ENCODE measurements around the gene SCUBE1. TPM values are rescaled to one million over a fixed set of nuclear protein-coding genes. Genes with fewer than 3 reads are reported as not detected.

Gene SCUBE1
- polyA plus RNA-seq, 1 of the 3 experiments (the other 2 are of a cell fraction): 0.56 TPM

DNA sequence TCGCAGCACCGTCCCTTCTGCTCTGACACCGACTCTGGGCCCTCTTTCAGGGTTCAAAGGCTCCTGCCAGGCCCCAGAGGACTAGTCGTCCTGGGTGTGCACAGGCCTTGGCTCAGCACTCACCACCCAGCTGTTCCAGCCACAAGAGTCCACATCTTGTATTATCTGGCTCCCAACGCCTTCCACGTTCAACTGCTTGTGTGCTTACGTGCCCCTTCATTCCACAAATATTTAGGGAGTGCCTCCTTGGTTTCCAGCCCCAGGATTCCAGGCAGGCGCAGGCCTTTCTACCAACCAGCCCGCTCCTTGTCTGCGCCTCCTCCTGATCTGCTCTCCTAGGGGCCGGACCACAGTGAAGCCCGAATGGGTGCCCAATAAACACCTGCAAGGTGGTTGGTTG is 70.9 kb downstream of the SCUBE1 start:
- Histone ChIP-seq H3K79me2 (ENCODE audit: insufficient read depth) (no peaks in the 10 kb centered on the region), H3K4me1 (ENCODE audit: control insufficient read depth in 1 of 2, insufficient read depth in 2 of 2, low read depth in 1 of 2, low read length in 1 of 2) (peaks cover 0 to 48% of the 10 kb centered on the region in 2 experiments; a peak in 1 of 4 replicates), H3K9ac (no peak overlapping the region), H3K4me3 (ENCODE audit: low read depth in 2 of 2, low read length in 1 of 2) (no peak overlapping the region), H3F3A (replicated peaks; ENCODE audit: insufficient read depth) (no peaks in the 10 kb centered on the region), H3K9me2 (no peaks in the 10 kb centered on the region), H4K20me1 (ENCODE audit: insufficient read depth) (no peaks in the 10 kb centered on the region), H3K27ac (ENCODE audit: low read depth in 2 of 2, low read length in 1 of 2) (no peak overlapping the region), H3K9me3 (no peaks in the 10 kb centered on the region), H3K36me3 (replicated peaks in 1 of 2; ENCODE audit: control insufficient read depth in 1 of 2, insufficient read depth in 2 of 2, low read length in 1 of 2) (no peaks in the 10 kb centered on the region), H3K4me2 (no peak overlapping the region), H3K27me3 (ENCODE audit: insufficient read depth) (no peaks in the 10 kb centered on the region), H2AFZ (ENCODE audit: low read depth) (no peak overlapping the region)
- WGBS (ENCODE audit: low lambda C conversion rate): 63% methylated on average over 7 of the region's 12 CpGs
- DNase-seq: no peak
- TF ChIP-seq TAF1 (IDR thresholded peaks at IDR 0.05; ENCODE audit: borderline replicate concordance, low read depth, low read length) (no peak), USF1 (IDR thresholded peaks at IDR 0.05; ENCODE audit: borderline replicate concordance, low read depth) (no peak), TCF12 (IDR thresholded peaks at IDR 0.05) (no peak), RXRA (IDR thresholded peaks at IDR 0.05; ENCODE audit: borderline replicate concordance, low read depth) (no peak), FOXM1 (IDR thresholded peaks at IDR 0.05; ENCODE audit: low read depth) (no peak), EZH2phosphoT487 (IDR thresholded peaks at IDR 0.05; ENCODE audit: borderline replicate concordance, low read depth) (no peak), TEAD4 (IDR thresholded peaks at IDR 0.05; ENCODE audit: borderline replicate concordance, insufficient read depth) (no peak), JUND (IDR thresholded peaks at IDR 0.05) (no peak), SIN3A (IDR thresholded peaks at IDR 0.05; ENCODE audit: borderline replicate concordance, low read depth, low read length) (no peak), GATA2 (CRISPR knock-in tag; IDR thresholded peaks at IDR 0.05) (no peak), POLR2AphosphoS5 (IDR thresholded peaks at IDR 0.05; ENCODE audit: low read depth, low read length) (no peak), USF2 (IDR thresholded peaks at IDR 0.05; ENCODE audit: borderline replicate concordance, low read depth, low read length) (no peak)
- TF ChIP-seq, protein P1, sequence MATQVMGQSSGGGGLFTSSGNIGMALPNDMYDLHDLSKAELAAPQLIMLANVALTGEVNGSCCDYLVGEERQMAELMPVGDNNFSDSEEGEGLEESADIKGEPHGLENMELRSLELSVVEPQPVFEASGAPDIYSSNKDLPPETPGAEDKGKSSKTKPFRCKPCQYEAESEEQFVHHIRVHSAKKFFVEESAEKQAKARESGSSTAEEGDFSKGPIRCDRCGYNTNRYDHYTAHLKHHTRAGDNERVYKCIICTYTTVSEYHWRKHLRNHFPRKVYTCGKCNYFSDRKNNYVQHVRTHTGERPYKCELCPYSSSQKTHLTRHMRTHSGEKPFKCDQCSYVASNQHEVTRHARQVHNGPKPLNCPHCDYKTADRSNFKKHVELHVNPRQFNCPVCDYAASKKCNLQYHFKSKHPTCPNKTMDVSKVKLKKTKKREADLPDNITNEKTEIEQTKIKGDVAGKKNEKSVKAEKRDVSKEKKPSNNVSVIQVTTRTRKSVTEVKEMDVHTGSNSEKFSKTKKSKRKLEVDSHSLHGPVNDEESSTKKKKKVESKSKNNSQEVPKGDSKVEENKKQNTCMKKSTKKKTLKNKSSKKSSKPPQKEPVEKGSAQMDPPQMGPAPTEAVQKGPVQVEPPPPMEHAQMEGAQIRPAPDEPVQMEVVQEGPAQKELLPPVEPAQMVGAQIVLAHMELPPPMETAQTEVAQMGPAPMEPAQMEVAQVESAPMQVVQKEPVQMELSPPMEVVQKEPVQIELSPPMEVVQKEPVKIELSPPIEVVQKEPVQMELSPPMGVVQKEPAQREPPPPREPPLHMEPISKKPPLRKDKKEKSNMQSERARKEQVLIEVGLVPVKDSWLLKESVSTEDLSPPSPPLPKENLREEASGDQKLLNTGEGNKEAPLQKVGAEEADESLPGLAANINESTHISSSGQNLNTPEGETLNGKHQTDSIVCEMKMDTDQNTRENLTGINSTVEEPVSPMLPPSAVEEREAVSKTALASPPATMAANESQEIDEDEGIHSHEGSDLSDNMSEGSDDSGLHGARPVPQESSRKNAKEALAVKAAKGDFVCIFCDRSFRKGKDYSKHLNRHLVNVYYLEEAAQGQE (IDR thresholded peaks at IDR 0.05; ENCODE audit: low read depth, low read length): no peak
- TF ChIP-seq, protein P2, sequence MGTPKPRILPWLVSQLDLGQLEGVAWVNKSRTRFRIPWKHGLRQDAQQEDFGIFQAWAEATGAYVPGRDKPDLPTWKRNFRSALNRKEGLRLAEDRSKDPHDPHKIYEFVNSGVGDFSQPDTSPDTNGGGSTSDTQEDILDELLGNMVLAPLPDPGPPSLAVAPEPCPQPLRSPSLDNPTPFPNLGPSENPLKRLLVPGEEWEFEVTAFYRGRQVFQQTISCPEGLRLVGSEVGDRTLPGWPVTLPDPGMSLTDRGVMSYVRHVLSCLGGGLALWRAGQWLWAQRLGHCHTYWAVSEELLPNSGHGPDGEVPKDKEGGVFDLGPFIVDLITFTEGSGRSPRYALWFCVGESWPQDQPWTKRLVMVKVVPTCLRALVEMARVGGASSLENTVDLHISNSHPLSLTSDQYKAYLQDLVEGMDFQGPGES (IDR thresholded peaks at IDR 0.05; ENCODE audit: low read depth, low read length): no peak
- TF ChIP-seq, protein P3, sequence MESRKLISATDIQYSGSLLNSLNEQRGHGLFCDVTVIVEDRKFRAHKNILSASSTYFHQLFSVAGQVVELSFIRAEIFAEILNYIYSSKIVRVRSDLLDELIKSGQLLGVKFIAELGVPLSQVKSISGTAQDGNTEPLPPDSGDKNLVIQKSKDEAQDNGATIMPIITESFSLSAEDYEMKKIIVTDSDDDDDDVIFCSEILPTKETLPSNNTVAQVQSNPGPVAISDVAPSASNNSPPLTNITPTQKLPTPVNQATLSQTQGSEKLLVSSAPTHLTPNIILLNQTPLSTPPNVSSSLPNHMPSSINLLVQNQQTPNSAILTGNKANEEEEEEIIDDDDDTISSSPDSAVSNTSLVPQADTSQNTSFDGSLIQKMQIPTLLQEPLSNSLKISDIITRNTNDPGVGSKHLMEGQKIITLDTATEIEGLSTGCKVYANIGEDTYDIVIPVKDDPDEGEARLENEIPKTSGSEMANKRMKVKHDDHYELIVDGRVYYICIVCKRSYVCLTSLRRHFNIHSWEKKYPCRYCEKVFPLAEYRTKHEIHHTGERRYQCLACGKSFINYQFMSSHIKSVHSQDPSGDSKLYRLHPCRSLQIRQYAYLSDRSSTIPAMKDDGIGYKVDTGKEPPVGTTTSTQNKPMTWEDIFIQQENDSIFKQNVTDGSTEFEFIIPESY (IDR thresholded peaks at IDR 0.05; ENCODE audit: borderline replicate concordance, low read depth): no peak
- TF ChIP-seq, protein P4, sequence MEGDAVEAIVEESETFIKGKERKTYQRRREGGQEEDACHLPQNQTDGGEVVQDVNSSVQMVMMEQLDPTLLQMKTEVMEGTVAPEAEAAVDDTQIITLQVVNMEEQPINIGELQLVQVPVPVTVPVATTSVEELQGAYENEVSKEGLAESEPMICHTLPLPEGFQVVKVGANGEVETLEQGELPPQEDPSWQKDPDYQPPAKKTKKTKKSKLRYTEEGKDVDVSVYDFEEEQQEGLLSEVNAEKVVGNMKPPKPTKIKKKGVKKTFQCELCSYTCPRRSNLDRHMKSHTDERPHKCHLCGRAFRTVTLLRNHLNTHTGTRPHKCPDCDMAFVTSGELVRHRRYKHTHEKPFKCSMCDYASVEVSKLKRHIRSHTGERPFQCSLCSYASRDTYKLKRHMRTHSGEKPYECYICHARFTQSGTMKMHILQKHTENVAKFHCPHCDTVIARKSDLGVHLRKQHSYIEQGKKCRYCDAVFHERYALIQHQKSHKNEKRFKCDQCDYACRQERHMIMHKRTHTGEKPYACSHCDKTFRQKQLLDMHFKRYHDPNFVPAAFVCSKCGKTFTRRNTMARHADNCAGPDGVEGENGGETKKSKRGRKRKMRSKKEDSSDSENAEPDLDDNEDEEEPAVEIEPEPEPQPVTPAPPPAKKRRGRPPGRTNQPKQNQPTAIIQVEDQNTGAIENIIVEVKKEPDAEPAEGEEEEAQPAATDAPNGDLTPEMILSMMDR (IDR thresholded peaks at IDR 0.05): no peak
- POLR2A ChIA-PET: no interaction called here
- CTCF ChIA-PET: interaction anchor here (0.9 to 11.1 kb wide), 7 partner anchors 25 to 114 kb away, joined by 3 to 207 read pairs (median 8); partner anchors contain the start of gene SCUBE1

Measured in SK-N-SH (cell line).